Measurements from ENCODE around the gene OCEL1.
"Not testable (repeated sequence)": the region's sequence is repeated elsewhere in the genome, so short reads cannot be mapped to it uniquely, and the experiment has no call there.

The OCEL1 gene

DNA sequence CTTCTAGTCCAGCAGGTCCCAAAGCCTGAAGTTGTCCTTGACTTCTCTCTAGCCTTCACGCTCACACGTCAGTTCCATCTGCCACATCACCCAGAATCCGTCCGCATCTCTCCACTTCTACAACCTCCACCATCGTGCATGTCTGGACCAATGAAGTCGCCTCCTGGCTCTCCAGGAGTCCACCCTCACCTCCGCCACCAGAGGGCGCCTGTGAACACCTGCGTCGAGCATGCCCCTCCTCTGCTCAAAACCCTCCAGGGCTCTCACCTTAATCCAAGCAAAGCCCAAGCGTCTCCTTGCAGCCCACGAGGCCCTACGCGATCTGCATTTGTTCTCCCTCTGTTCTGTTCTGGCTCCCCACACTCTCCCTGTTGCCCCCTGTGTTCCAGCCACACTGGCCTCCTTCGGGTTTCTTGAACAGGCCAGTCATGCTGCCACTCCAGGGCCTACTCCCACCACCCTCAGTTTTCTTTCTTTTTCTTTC is 34.9 kb downstream of the OCEL1 start:
- peak; percentile 83 to 87 for DNase-seq (ENCODE audit: low read depth in 2 of 2)

DNA sequence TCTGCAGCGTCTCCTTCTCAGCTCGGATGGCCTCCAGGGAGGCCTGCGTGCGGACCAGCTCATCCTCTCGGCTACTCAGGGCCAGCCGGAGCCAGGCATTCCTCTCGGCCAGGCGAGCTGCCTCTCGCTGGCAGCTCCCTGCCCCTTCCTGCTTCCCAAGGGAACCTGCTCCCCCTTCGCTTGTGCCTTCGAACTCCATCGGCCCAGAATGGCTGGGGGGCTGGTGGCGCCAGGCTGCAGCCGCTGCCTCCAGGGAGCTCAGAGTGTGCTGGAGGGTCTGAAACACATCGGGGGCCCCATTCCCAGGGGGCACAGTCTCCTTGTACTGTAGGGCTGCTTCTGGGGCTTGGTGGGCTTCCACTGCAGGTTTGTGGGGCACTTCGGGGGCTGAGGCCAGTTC is 36.5 kb downstream of the OCEL1 start:
- DNase-seq (ENCODE audit: low read depth in 2 of 2): no peak

DNA sequence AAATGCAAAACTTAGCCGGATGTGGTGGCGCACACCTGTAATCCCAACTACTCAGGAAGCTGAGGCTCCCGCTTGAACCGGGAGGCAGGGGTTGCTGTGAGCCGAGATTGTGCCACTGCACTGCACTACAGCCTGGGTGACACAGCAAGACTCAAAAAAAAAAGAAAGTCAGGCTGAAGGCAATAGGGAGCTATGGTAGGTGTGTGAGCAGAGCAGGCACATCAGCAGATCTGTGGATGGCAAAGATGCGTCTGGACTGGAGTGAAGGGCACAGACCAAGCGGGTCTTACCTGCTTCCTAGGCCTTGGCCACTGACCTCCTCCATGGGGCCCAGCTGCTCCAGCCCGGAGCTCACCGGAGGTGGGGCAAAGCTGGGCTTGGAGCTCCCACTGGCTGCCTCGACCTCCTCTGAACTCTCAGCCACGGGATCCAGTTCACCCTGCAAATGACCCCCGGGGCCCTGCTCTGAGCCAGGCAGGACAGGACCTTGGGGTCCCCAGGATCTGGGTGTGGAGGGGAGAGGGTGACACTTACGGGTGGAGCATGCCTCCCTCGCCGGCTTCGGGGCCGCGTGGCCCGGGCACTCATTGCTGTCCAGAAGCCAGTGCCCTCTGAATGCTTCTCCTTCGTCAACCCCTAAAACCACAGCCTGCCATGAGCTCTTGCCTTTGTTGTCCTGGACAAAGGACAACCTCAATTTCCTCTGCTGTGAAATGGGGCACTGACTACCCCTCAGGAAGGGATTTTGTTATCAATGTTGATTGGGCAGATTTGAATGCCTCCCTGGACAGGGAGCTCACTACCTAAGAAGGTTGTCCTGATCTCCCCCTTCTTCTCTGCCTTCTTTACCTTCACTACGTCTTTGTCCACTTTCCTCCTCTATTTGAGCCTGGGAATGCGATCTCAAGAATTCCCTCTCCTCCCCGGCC is 38.0 kb downstream of the OCEL1 start:
- no peak for DNase-seq (ENCODE audit: low read depth in 2 of 2)

DNA sequence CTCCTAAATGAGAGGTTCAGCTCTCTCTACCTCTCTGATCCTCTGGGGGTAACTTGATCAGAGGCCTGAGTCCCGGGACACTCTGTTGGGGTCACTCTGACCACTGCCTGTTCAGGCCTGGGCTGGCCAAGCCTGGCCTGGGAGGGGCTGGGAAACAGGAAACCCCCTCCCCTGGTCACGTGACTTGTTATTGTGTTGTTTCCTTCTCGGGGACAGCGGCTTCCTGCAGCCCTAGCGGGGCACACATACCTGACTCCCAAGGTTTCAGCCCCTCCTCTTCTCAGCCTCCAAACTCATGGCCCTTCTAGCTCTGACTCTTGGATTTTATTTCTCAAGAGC is 38.6 kb downstream of the OCEL1 start, which contains the start of gene USHBP1:
Gene USHBP1, minus strand, starts transcription at position 105 of the 339 bp plus-strand sequence. CDS start 446 bp downstream, outside the sequence.
- no peak for DNase-seq (ENCODE audit: low read depth in 2 of 2)

DNA sequence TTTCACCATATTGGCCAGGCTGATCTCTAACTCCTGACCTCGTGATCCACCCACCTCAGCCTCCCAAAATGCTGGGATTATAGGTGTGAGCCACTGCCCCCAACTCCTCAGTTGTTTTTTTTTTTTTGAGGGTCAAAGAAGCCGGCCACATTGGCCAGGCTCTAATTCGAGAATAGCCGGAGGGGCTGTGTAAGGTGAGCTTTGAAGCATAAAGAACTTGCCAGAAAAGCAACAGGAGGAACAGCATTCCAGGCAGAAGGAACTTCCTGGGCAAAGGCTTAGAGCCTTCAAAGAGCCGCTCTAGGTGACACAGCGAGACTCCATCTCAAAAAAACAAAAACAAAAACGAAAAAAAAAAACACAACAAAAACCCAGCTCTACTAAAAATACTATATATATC is 40.0 kb downstream of the OCEL1 start:
- no peak for DNase-seq (ENCODE audit: low read depth in 2 of 2)

DNA sequence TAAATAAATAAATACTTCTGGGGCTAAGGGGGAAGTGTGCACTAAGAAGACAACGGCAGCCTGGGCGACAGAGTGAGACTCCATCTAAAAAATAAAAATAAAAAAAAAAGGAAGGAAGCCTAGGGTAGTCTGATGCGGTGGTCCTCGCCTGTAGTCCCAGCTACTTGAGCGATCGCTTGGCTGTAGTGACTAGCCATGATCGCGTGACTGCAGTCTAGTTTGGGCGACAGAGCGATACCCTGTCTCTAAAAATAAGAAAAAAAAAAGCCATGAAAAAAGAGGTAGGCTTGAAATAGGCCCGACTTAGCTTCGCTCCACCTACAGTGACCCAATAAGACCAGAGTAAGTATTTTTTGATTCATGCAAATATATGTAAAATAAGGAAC is 40.6 kb downstream of the OCEL1 start:
- DNase-seq (ENCODE audit: low read depth in 2 of 2): no peak

DNA sequence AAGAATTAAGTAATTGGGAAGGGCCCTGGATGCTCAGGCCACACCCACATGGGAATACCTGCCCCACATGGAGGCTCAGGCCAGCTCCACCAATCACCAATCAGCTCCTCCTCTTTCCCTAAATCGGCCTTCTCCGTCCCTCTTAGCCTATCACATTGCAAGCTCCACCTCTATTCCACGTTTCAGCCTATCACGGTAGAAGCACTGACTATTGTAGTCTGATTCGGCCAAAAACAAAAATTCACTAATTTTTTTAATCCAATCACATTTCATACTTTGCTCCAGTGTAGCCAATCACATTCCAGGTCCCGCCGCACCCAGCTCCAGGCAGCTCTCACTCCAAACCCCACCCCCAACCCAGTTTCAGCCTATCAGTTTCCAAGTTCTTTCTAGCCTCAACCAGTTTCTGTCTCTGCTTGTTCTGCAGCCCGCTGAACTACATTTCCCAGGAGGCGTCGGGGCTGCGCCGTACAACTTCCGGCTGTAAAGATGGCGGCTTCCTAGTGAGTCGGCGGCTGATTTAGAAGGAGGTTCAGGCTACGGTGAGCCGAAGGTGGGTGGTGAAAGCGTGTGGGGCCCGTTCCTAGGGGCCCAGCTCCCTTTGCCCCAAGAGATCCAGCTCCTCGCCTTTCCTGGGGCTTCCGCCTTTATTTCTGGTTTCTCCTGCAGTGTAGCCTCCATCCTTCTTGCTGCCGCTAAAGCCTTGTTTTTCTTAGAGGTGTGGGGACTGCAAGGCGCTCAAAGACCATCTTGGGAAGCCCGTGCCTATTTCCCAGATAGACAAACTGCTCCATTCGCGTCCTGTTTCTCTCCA is 41.2 kb downstream of the OCEL1 start, which contains the start of gene BABAM1:
Gene BABAM1, plus strand, starts transcription at position 469 of the 814 bp plus-strand sequence. CDS start 1,364 bp downstream, outside the sequence.
- DNase-seq (ENCODE audit: low read depth in 2 of 2): peak; percentile 83 to 88

DNA sequence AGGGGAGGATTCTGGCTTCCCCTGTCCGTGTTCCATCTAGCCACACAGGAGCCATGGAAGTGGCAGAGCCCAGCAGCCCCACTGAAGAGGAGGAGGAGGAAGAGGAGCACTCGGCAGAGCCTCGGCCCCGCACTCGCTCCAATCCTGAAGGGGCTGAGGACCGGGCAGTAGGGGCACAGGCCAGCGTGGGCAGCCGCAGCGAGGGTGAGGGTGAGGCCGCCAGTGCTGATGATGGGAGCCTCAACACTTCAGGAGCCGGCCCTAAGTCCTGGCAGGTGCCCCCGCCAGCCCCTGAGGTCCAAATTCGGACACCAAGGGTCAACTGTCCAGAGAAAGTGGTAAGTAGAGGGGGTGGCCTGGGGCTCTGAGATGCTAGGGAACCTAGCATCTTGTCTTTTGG is 42.7 kb downstream of the OCEL1 start:
- DNase-seq (ENCODE audit: low read depth in 2 of 2): no peak

DNA sequence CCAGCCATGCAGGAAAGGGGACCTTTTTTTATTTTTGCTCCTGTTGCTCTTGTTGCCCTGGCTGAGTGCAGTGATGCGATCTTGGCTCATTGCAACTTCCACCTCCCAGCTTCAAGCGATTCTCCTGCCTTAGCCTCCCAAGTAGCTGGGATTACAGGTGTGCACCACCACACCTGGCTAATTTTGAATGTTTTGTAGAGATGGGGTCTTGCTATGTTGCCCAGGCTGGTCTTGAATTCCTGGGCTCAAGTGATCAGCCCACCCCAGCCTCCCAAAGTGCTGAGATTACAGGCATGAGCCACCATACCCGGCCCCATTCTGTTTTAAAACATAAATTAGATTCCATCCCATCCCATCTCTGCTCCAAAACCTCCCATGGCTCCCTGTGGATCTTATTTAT is 48.9 kb downstream of the OCEL1 start:
- DNase-seq (ENCODE audit: low read depth in 2 of 2): not testable (repeated sequence)

DNA sequence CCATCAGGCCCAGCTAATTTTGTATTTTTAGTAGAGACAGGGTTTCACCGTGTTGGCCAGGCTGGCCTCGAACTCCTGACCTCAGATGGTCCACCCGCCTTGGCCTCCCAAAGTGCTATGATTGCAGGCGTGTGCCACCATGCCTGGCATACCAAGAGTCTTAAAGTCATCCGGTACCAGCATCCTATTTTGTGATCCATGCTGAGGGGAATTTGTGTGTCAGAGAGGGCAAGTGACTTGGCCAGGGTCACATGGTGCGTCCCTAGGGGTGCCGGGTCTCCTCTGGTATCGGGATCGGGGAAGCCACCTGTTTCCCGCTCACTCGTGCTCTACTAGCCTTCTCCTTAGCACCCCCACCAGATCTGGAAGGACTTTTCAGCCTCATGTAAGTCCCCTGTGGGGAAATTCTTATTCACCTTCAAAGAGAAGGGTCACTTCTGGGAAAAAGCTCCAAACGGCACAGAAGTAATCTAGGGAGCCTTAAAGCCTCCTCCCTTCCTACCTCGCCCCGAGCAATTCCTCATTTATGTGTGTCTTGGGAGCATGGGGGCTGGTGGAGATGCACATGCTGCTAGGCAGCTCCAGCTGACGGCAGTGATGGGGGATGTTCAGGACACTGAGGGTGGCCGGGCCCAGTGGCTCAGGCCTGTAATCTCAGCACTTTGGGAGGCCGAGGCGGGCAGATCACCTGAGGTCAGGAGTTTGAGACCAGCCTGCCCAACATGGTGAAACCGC is 49.6 kb downstream of the OCEL1 start:
- no peak for DNase-seq (ENCODE audit: low read depth in 2 of 2)

All from stimulated activated CD4-positive, alpha-beta T cell treated with anti-CD3 and anti-CD28 coated beads, Interleukin-1b, Interleukin-23, amount 100 ng/mL, for 1 hour (primary cell).